Neural crest cell (in vitro differentiated cells): ENCODE measurements around the gene NELFCD. TPM values are rescaled to one million over a fixed set of nuclear protein-coding genes. Genes with fewer than 3 reads are reported as not detected.
A peak's percentile ranks its signal among the peaks of the same experiment; 100 is the strongest.

Source experiments
- DNase-seq: peaks from one replicate; pipeline ENCODE4 v3.0.0; 2021; ENCODE audit warnings: low read depth, mixed read lengths, low spot score
- H3K27ac Mint-ChIP-seq: one replicate; pipeline ENCODE4 v1.8.0; 2021; ENCODE audit warnings: mild to moderate bottlenecking, mixed read lengths; ENCODE audit not compliant: unreplicated experiment
- H3K27me3 Mint-ChIP-seq: 2 replicates; pipeline ENCODE4 v1.8.0; 2021; ENCODE audit warnings: low read depth, mild to moderate bottlenecking, mixed read lengths
- H3K36me3 Mint-ChIP-seq: 2 replicates; pipeline ENCODE4 v1.8.0; 2021; ENCODE audit warnings: low read depth, mild to moderate bottlenecking, mixed read lengths
- H3K4me1 Mint-ChIP-seq: 2 replicates; pipeline ENCODE4 v1.8.0; 2021; ENCODE audit warnings: mixed read lengths
- H3K4me3 Mint-ChIP-seq: one replicate; pipeline ENCODE4 v1.8.0; 2021; ENCODE audit warnings: mild to moderate bottlenecking, mixed read lengths
- H3K9me3 Mint-ChIP-seq: 2 replicates; pipeline ENCODE4 v1.8.0; 2021; ENCODE audit warnings: mixed read lengths
- CTCF ChIP-seq: fragments of 200-600 bp; sonication (generic); conservative IDR thresholded peaks from 2 replicates; pipeline ENCODE4 v1.5.0; 2021; ENCODE audit warnings: antibody characterized with exemption, mild to moderate bottlenecking
- total RNA-seq: library from RNA; stranded (reverse); gene quantifications from 2 replicates; pipeline ENCODE4 v1.2.1, GENCODE V29; 2021

NELFCD gene
- total RNA-seq, 1 donor from 2014 or later: 117 TPM

- TF ChIP-seq CTCF: no peak
- peak overlapping the region; percentile 65 for H3K4me3 Mint-ChIP-seq
These were observed 62.6 kb downstream of the NELFCD start for GRCh38 chr20:59043698-59044097.

DNA sequence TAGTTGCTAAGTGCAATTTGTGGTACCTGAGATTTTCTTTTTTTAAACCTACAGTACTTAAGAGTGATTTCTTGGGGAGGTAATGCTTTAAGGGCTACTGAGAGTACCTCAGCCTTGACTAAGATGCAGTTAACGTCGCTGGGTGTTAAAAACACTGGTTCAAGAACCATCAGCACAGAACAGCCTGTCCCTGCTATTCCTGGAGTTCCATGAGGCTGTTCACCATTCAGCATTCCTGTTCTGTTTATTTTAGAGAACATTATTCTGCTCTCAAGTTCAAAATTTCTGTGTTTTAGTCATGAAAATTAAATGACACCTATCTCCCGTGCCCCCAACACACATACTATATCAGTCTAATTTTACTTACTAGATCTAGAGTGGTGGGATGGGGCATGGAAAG, 63.2 kb downstream of the NELFCD start:
- H3K4me1 Mint-ChIP-seq: peaks cover 30% of the 10 kb centered on the region
- H3K27me3 Mint-ChIP-seq: peaks cover under 1% of the 10 kb centered on the region
- no peak for TF ChIP-seq CTCF
- H3K9me3 Mint-ChIP-seq: no peaks in the 10 kb centered on the region
- DNase-seq: no peak
- H3K36me3 Mint-ChIP-seq: peaks cover 9% of the 10 kb centered on the region
- no peak overlapping the region for H3K4me3 Mint-ChIP-seq
- H3K27ac Mint-ChIP-seq: no peak overlapping the region

More at GRCh38 chr20:59043698-59044097, 62.6 kb downstream of the NELFCD start:
- H3K36me3 Mint-ChIP-seq: peaks cover 9% of the 10 kb centered on the region
- H3K27me3 Mint-ChIP-seq: no peaks in the 10 kb centered on the region
- no peaks in the 10 kb centered on the region for H3K9me3 Mint-ChIP-seq
- no peak overlapping the region for H3K27ac Mint-ChIP-seq
- no peak for DNase-seq
- peaks cover 36% of the 10 kb centered on the region for H3K4me1 Mint-ChIP-seq

Other genes starting within 250 kb of the NELFCD start
- gene GNAS-AS1, start 130.4 kb upstream of the NELFCD start, total RNA-seq: 3.8 and 6.3 TPM in 2 replicates
- 1,339 and 1,425 TPM in 2 replicates for gene GNAS, start 128.5 kb upstream of the NELFCD start, total RNA-seq
- 22.7 and 23.6 TPM in 2 replicates for gene CTSZ, start 26.0 kb downstream of the NELFCD start, total RNA-seq
- not detected in 2 replicates for gene TUBB1, start 38.2 kb downstream of the NELFCD start, total RNA-seq
- 66.0 and 74.9 TPM in 2 replicates for gene ATP5F1E, start 51.1 kb downstream of the NELFCD start, total RNA-seq
- 45.3 and 53.6 TPM in 2 replicates for gene PRELID3B, start 61.5 kb downstream of the NELFCD start, total RNA-seq
- gene ZNF831, start 182.6 kb downstream of the NELFCD start, total RNA-seq: not detected in 2 replicates